ENCODE measurements around the gene SLC5A10.
"Not testable (repeated sequence)": the region's sequence is repeated elsewhere in the genome, so short reads cannot be mapped to it uniquely, and the experiment has no call there.

SLC5A10 gene

GRCh38 chr17:18946536-18946935 lies 5.4 kb upstream of the SLC5A10 start:
- DNase-seq (ENCODE audit: low read depth in 1 of 2, low spot score in 1 of 2): no peak

- DNase-seq (ENCODE audit: low read depth in 1 of 2, low spot score in 1 of 2): no peak
These were observed 4.1 kb upstream of the SLC5A10 start for GRCh38 chr17:18947866-18948265.

GRCh38 chr17:18948476-18949006 lies 3.4 kb upstream of the SLC5A10 start:
- no peak for DNase-seq (ENCODE audit: low read depth in 1 of 2, low spot score in 1 of 2)

GRCh38 chr17:18949566-18949965 lies 2.4 kb upstream of the SLC5A10 start:
- no peak for DNase-seq (ENCODE audit: low read depth in 1 of 2, low spot score in 1 of 2)

- no peak for DNase-seq (ENCODE audit: low read depth in 1 of 2, low spot score in 1 of 2)
These were observed 1.6 kb upstream of the SLC5A10 start for GRCh38 chr17:18950346-18950745.

GRCh38 chr17:18950944-18951905 lies 740 bp upstream of the SLC5A10 start:
- DNase-seq (ENCODE audit: low read depth in 1 of 2, low spot score in 1 of 2): no peak

GRCh38 chr17:18953231-18953728 lies 1.3 kb downstream of the SLC5A10 start:
- no peak for DNase-seq (ENCODE audit: low read depth in 1 of 2, low spot score in 1 of 2)

GRCh38 chr17:18954321-18954720 lies 2.4 kb downstream of the SLC5A10 start:
- no peak for DNase-seq (ENCODE audit: low read depth in 1 of 2, low spot score in 1 of 2)

GRCh38 chr17:18955009-18955408 lies 3.0 kb downstream of the SLC5A10 start:
- DNase-seq (ENCODE audit: low read depth in 1 of 2, low spot score in 1 of 2): no peak

GRCh38 chr17:18956021-18956420 lies 4.1 kb downstream of the SLC5A10 start:
- DNase-seq (ENCODE audit: low read depth in 1 of 2, low spot score in 1 of 2): not testable (repeated sequence)

GRCh38 chr17:18956581-18956980 lies 4.6 kb downstream of the SLC5A10 start:
- no peak for DNase-seq (ENCODE audit: low read depth in 1 of 2, low spot score in 1 of 2)

- no peak for DNase-seq (ENCODE audit: low read depth in 1 of 2, low spot score in 1 of 2)
These were observed 5.9 kb downstream of the SLC5A10 start for GRCh38 chr17:18957831-18958230.

GRCh38 chr17:18958611-18959010 lies 6.6 kb downstream of the SLC5A10 start:
- DNase-seq (ENCODE audit: low read depth in 1 of 2, low spot score in 1 of 2): no peak

GRCh38 chr17:18959071-18959844 lies 7.3 kb downstream of the SLC5A10 start:
- DNase-seq (ENCODE audit: low read depth in 1 of 2, low spot score in 1 of 2): no peak

GRCh38 chr17:18959845-18960240 lies 7.9 kb downstream of the SLC5A10 start:
- DNase-seq (ENCODE audit: low read depth in 1 of 2, low spot score in 1 of 2): no peak

GRCh38 chr17:18960241-18960665 lies 8.3 kb downstream of the SLC5A10 start:
- DNase-seq (ENCODE audit: low read depth in 1 of 2, low spot score in 1 of 2): no peak

GRCh38 chr17:18960803-18961511 lies 9.0 kb downstream of the SLC5A10 start:
- DNase-seq (ENCODE audit: low read depth in 1 of 2, low spot score in 1 of 2): peak; percentile 58 to 69

GRCh38 chr17:18961634-18962493 lies 9.9 kb downstream of the SLC5A10 start:
- no peak for DNase-seq (ENCODE audit: low read depth in 1 of 2, low spot score in 1 of 2)

GRCh38 chr17:18962494-18962815 lies 10.5 kb downstream of the SLC5A10 start:
- DNase-seq (ENCODE audit: low read depth in 1 of 2, low spot score in 1 of 2): no peak

All from stimulated activated CD4-positive, alpha-beta T cell treated with anti-CD3 and anti-CD28 coated beads, Interleukin-15, amount 100 ng/mL, for 1 hour (primary cell).